K562 (cell line): ENCODE results near the gene SCAMP2. TPM values are rescaled to one million over a fixed set of nuclear protein-coding genes. Genes with fewer than 3 reads are reported as not detected.

Experiments
- AFF4 ChIP-seq: sonication (generic); formaldehyde crosslinking; IDR thresholded peaks from 2 replicates; pipeline ENCODE4 v1.8.0; 2023; ENCODE audit warnings: mild to moderate bottlenecking, missing genetic modification reagents
- BCLAF1 ChIP-seq, 2 experiments: fragments of 450-650 bp in 1 of 2; IDR thresholded peaks; 2 replicates each; pipeline ENCODE4 v1.6.1; 2011 to 2017; ENCODE audit warnings: low read depth in 2 of 2, antibody characterized with exemption in 1 of 2, borderline replicate concordance in 1 of 2, low read length in 1 of 2, mild to moderate bottlenecking in 1 of 2, mixed read lengths in 1 of 2; ENCODE audit not compliant: control insufficient read depth in 1 of 2
- CAMTA2 ChIP-seq: fragments of 250-450 bp; sonication (Bioruptor Pico); conservative IDR thresholded peaks from 2 replicates; pipeline ENCODE4 v1.5.1; 2022
- HMBOX1 ChIP-seq: sonication (generic); IDR thresholded peaks from 2 replicates; pipeline ENCODE4 v1.6.1; 2016
- KAT7 ChIP-seq: sonication (generic); formaldehyde crosslinking; IDR thresholded peaks from 2 replicates; pipeline ENCODE4 v1.8.0; 2022; ENCODE audit warnings: missing genetic modification reagents, mild to moderate bottlenecking, borderline replicate concordance
- MYC ChIP-seq, 2 experiments: fragments of 250-450 bp in 1 of 2; sonication (Bioruptor Pico) in 1 of 2; IDR thresholded peaks; 2 replicates each; pipeline versions ENCODE4 v1.5.1 to v1.6.1; 2012 to 2021; ENCODE audit warnings: low read depth in 2 of 2, borderline replicate concordance in 1 of 2, improper control_type of control experiment in 1 of 2, low read length in 1 of 2, mild to moderate bottlenecking in 1 of 2, moderate library complexity in 1 of 2
- NFE2L1 ChIP-seq: fragments of 450-650 bp; IDR thresholded peaks from 2 replicates; pipeline ENCODE4 v1.6.1; 2016; ENCODE audit warnings: missing genetic modification characterization, low read depth, mild to moderate bottlenecking, missing compliant biosample characterization, moderate library complexity, borderline replicate concordance
- NR2C1 ChIP-seq, 2 experiments: fragments of 450-650 bp; IDR thresholded peaks; 2 replicates each; pipeline ENCODE4 v1.6.1; 2017; ENCODE audit warnings: mild to moderate bottlenecking in 2 of 2, antibody characterized with exemption in 1 of 2, inconsistent platforms in 1 of 2, missing compliant biosample characterization in 1 of 2, missing genetic modification characterization in 1 of 2
- PKNOX1 ChIP-seq: fragments of 450-650 bp; IDR thresholded peaks from 2 replicates; pipeline ENCODE4 v1.6.1; 2016
- TRIM28 ChIP-seq: fragments of 450-650 bp; IDR thresholded peaks from 2 replicates; pipeline ENCODE4 v1.6.1; 2017
- ZBTB1 ChIP-seq: sonication (generic); formaldehyde crosslinking; IDR thresholded peaks from 2 replicates; pipeline ENCODE4 v1.8.1; 2023; ENCODE audit warnings: missing genetic modification reagents, low read depth, mild to moderate bottlenecking, borderline replicate concordance
- ZBTB43 ChIP-seq: sonication (generic); formaldehyde crosslinking; IDR thresholded peaks from 2 replicates; pipeline ENCODE4 v1.8.0; 2023; ENCODE audit warnings: mild to moderate bottlenecking, missing genetic modification reagents
- ZC3H4 ChIP-seq: sonication (generic); formaldehyde crosslinking; IDR thresholded peaks from 2 replicates; pipeline ENCODE4 v1.9.0; 2021; ENCODE audit warnings: missing genetic modification reagents, borderline replicate concordance
- ZNF589 ChIP-seq: fragments of 200-800 bp; sonication (Bioruptor generic); IDR thresholded peaks from 2 replicates; pipeline ENCODE4 v1.6.1; 2016; ENCODE audit warnings: low read depth, missing genetic modification characterization, missing compliant biosample characterization
- polyA plus RNA-seq, 8 experiments: library from polyadenylated mRNA; depleted of rRNA in 4 of 8; stranded (reverse) in 5 of 8; unstranded in 3 of 8; fragments of >200 nt; fragmentation: Nextera tagmentation in 2 of 8; fragmentation: Illumina TruSeq in 1 of 8; extraction: Ambion mirVana in 2 of 8; extraction: Trizol in 1 of 8; gene quantifications; 2 replicates each; pipeline versions ENCODE4 v1.2.1 to v1.2.3, GENCODE V29; 2011 to 2014; ENCODE audit warnings: inconsistent platforms in 1 of 8, missing spikeins in 1 of 8
- total RNA-seq, 7 experiments: library from RNA; depleted of rRNA in 6 of 7; stranded (reverse); fragments of >200 nt in 6 of 7; fragmentation: Illumina TruSeq in 2 of 7; extraction: Trizol in 2 of 7; gene quantifications; 2 replicates each; pipeline versions ENCODE4 v1.2.1 to v1.2.3, GENCODE V29; 2011 to 2021; ENCODE audit warnings: low replicate concordance in 1 of 7

The SCAMP2 gene
- total and polyA plus RNA-seq, 9 of the 15 experiments (the other 6 are each of a cell fraction or from before 2014, with no cell fraction given), result 5.9 to 61.1 (median 20.1) TPM

GRCh38 chr15:74842581-74843444 is 30.4 kb downstream of the SCAMP2 start, which contains the start of gene ULK3 (continued):
- TF ChIP-seq MYC (IDR thresholded peaks at IDR 0.05; ENCODE audit: low read depth, low read length), result peak; percentile 99
- TF ChIP-seq MYC (CRISPR knock-in tag; IDR thresholded peaks at IDR 0.05; ENCODE audit: borderline replicate concordance, low read depth), result no peak
- peak; percentile 61 for TF ChIP-seq AFF4 (CRISPR knock-in tag)
- TF ChIP-seq PKNOX1, result peak; percentile 98
- no peak for TF ChIP-seq ZC3H4
- TF ChIP-seq ZNF589 (CRISPR knock-in tag), result 0 out of 2 replicates have a peak, but pooled peaks have one; percentile 51
- TF ChIP-seq HMBOX1, result no peak; the same call in 1 of the 2 replicates
- peak; percentile 86; the same call in 1 of the 2 replicates for TF ChIP-seq ZBTB1 (CRISPR knock-in tag)
- TF ChIP-seq TRIM28, result no peak
- no peak for TF ChIP-seq ZBTB43 (CRISPR knock-in tag)
- TF ChIP-seq KAT7 (CRISPR knock-in tag), result peak; percentile 65; the same call in 1 of the 2 replicates
- TF ChIP-seq NR2C1 (IDR thresholded peaks at IDR 0.05), result no peak
- 0 out of 2 replicates have a peak, but pooled peaks have one; percentile 12 for TF ChIP-seq NR2C1 (tag; IDR thresholded peaks at IDR 0.05)
- TF ChIP-seq CAMTA2 (CRISPR knock-in tag), result 0 out of 2 replicates have a peak, but pooled peaks have one; percentile 20
- TF ChIP-seq NFE2L1 (tag), result no peak
- no peak for TF ChIP-seq BCLAF1 (IDR thresholded peaks at IDR 0.05; ENCODE audit: borderline replicate concordance in 1 of 2, control insufficient read depth in 1 of 2, low read depth in 2 of 2, low read length in 1 of 2)
